K562 (cell line): ENCODE data around the gene AHSP.

ENCODE experiments used
- CTCF ChIP-seq, 3 experiments: IDR thresholded peaks in 2 of 3; conservative IDR thresholded peaks in 1 of 3; 2 replicates each; pipeline ENCODE4 v1.5.1; 2011 to 2012; ENCODE audit warnings: low read length in 3 of 3, mild to moderate bottlenecking in 3 of 3, control low read depth in 2 of 3, improper control_type of control experiment in 1 of 3, inconsistent platforms in 1 of 3, low read depth in 1 of 3, mixed read lengths in 1 of 3, moderate library complexity in 1 of 3; ENCODE audit not compliant: insufficient read depth in 2 of 3
- ETS1 ChIP-seq: conservative IDR thresholded peaks from 2 replicates; pipeline ENCODE4 v1.6.1; 2011; ENCODE audit warnings: low read depth, mild to moderate bottlenecking, low read length; ENCODE audit not compliant: control insufficient read depth
- EZH2 ChIP-seq: IDR thresholded peaks from 2 replicates; pipeline ENCODE4 v1.6.1; 2012; ENCODE audit warnings: low read depth, mild to moderate bottlenecking, inconsistent platforms, low read length, borderline replicate concordance
- MTA2 ChIP-seq: fragments of 450-650 bp; IDR thresholded peaks from 2 replicates; pipeline ENCODE4 v1.6.1; 2016; ENCODE audit warnings: low read depth
- NFXL1 ChIP-seq: fragments of 450-650 bp; formaldehyde crosslinking; IDR thresholded peaks from 2 replicates; pipeline ENCODE4 v1.4.0; 2021; ENCODE audit warnings: mild to moderate bottlenecking
- PCBP1 ChIP-seq: fragments of 200-400 bp; formaldehyde crosslinking; IDR thresholded peaks from 2 replicates; pipeline ENCODE4 v1.6.1; 2018; ENCODE audit warnings: mild to moderate bottlenecking, low read depth, low read length; ENCODE audit not compliant: poor library complexity, severe bottlenecking
- POLR2A ChIP-seq: fragments of 450-650 bp; conservative IDR thresholded peaks from 2 replicates; pipeline ENCODE4 v1.6.1; 2016
- POLR2AphosphoS5 ChIP-seq: IDR thresholded peaks from 2 replicates; pipeline ENCODE4 v1.6.1; 2011; ENCODE audit warnings: mild to moderate bottlenecking, low read depth, low read length, moderate library complexity; ENCODE audit not compliant: control insufficient read depth, insufficient read depth
- POLR2G ChIP-seq: fragments of 200-400 bp; formaldehyde crosslinking; IDR thresholded peaks from 2 replicates; pipeline ENCODE4 v1.6.1; 2017; ENCODE audit warnings: low read depth, mild to moderate bottlenecking, antibody characterized with exemption, low read length, moderate library complexity
- SLC30A9 ChIP-seq: fragments of 250-450 bp; sonication (Bioruptor Pico); IDR thresholded peaks from 2 replicates; pipeline ENCODE4 v1.8.0; 2022; ENCODE audit warnings: mild to moderate bottlenecking, moderate library complexity
- SP1 ChIP-seq: sonication (generic); formaldehyde crosslinking; IDR thresholded peaks from 2 replicates; pipeline ENCODE4 v1.8.1; 2022; ENCODE audit warnings: mild to moderate bottlenecking, missing genetic modification reagents
- TAF9B ChIP-seq: fragments of 450-650 bp; IDR thresholded peaks from 2 replicates; pipeline ENCODE4 v1.6.1; 2018; ENCODE audit warnings: mild to moderate bottlenecking; ENCODE audit not compliant: partially characterized antibody
- ZBTB49 ChIP-seq: sonication (generic); formaldehyde crosslinking; IDR thresholded peaks from 2 replicates; pipeline ENCODE4 v1.8.0; 2022; ENCODE audit warnings: missing genetic modification reagents, mild to moderate bottlenecking, borderline replicate concordance

- TF ChIP-seq SLC30A9 (no peak), MTA2 (no peak), CTCF (IDR thresholded peaks at IDR 0.05 in 2 of 3, conservative IDR thresholded peaks at IDR 0.05 in 1 of 3; ENCODE audit: insufficient read depth in 2 of 3, low read depth in 1 of 3, low read length in 3 of 3) (no peak), POLR2A (no peak), ETS1 (no peak), POLR2AphosphoS5 (no peak), ZBTB49 (no peak), PCBP1 (no peak), TAF9B (no peak), NFXL1 (no peak), SP1 (CRISPR knock-in tag) (no peak), POLR2G (no peak), EZH2 (no peak)
Measured at GRCh38 chr16:31532120-31532519, 4.4 kb downstream of the AHSP start.
